Panc1 (cell line): ENCODE results near the gene CACNB1.

Source experiments
- CTCF ChIP-seq: fragments of 450-650 bp; IDR thresholded peaks from 2 replicates; pipeline ENCODE4 v1.5.1; 2017; ENCODE audit warnings: mild to moderate bottlenecking
- POLR2AphosphoS5 ChIP-seq: IDR thresholded peaks from 2 replicates; pipeline ENCODE4 v1.6.1; 2012; ENCODE audit warnings: mild to moderate bottlenecking, low read depth, low read length, moderate library complexity

- TF ChIP-seq CTCF, result no peak
- TF ChIP-seq POLR2AphosphoS5, result no peak
These were observed 4.6 kb downstream of the CACNB1 start for GRCh38 chr17:39192901-39193300.
